Fibroblast of gingiva (primary cell): ENCODE measurements around the gene AMER3.

Experiments
- DNase-seq: peaks from one replicate; pipeline ENCODE4 v3.0.0-alpha.2; 2011; ENCODE audit warnings: low read depth

Gene AMER3

GRCh38 chr2:130778781-130779180 is 23.4 kb downstream of the AMER3 start:
- no peak for DNase-seq

GRCh38 chr2:130785466-130786055 is 30.2 kb downstream of the AMER3 start:
- no peak for DNase-seq

GRCh38 chr2:130786076-130786475 is 30.7 kb downstream of the AMER3 start:
- no peak for DNase-seq

- no peak for DNase-seq
These were observed 32.5 kb downstream of the AMER3 start for GRCh38 chr2:130787841-130788240.

DNA sequence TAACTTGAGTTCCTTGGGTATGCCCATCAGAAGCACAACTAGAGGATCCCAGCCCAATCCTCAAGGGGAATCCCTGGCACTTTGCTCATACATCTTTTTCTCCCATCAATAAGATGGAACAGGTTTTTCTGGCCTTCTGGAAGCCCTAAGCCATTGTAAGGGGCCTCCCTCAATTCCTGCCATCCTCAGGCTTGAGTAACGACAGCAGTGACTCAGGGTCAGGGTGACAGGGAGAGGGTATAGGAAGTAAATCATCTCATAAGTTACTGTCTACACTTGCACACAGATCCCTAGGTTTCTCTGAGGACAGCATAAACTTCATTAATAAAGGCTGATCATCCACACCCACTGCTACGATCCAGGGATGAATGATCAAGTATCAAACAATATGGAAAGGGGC is 35.0 kb downstream of the AMER3 start:
- no peak for DNase-seq

GRCh38 chr2:130790804-130791616 is 35.7 kb downstream of the AMER3 start:
- no peak for DNase-seq

GRCh38 chr2:130791617-130791939 is 36.2 kb downstream of the AMER3 start:
- no peak for DNase-seq

GRCh38 chr2:130795431-130795830 is 40.1 kb downstream of the AMER3 start:
- no peak for DNase-seq

DNA sequence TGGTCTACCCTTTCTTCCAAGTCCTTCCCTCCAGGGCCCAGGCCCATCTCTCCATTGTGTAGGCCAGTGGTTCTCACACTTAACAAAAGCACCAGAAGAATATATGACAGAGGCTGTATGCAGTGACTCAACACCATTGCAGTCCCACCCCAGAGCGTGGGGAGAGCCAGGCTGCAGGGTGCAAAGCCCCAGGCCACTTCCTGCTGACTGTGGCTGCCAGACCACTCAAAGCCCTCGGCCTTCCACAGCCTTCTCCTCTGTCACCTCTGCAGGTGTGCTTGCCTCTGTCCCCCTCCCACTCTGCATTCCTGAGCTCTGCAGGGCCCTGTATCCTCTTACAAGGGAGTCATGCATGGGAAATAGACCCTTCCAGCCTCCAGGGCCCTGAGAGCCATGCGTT is 41.0 kb downstream of the AMER3 start:
- DNase-seq: no peak

DNA sequence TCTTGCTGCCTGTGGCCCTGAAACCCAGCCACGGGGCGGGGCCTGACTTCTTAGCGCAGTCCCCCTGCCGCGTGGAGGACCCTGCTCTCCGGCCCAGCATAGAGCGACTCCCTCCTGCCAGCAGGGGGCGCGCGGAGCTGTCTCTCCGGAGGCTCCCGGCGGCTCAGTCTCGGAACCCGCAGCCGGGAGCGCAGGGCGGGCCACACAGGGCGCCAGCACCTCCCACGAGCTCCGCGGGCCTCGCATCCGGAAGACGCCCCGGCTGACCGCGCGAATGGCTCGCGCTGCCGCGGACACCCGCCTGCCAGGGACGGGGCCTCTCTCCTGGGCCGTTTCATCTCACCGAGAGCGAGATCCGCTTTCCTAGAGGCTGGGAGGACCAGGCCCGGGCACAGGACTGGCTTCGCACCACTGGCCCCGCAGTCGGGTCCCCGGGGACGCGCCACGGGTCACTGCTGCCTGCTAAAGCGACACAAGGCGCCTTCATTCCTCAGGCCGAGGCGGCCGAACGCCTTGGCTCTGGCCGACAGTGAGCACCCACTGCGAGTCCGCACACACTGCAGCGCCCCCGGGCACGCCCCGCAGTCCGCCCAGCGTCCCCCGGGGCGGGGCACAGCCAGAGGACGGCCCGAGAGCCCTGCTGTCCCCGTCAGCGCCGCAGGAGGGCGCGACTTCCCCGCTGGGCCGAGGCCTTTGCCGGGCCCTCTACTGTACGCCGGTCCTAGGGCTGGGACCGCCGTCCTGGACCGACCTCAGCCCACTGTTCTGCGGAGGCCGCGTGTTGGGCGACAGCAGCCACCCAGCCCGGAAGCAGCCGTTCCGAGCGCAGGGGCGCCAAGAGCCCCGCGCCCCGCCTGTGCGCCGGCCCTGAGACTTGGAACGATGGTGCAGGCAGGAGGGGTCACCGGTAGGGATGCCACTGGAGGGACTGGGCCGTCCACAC is 42.4 kb downstream of the AMER3 start:
- DNase-seq: peak; percentile 76

DNA sequence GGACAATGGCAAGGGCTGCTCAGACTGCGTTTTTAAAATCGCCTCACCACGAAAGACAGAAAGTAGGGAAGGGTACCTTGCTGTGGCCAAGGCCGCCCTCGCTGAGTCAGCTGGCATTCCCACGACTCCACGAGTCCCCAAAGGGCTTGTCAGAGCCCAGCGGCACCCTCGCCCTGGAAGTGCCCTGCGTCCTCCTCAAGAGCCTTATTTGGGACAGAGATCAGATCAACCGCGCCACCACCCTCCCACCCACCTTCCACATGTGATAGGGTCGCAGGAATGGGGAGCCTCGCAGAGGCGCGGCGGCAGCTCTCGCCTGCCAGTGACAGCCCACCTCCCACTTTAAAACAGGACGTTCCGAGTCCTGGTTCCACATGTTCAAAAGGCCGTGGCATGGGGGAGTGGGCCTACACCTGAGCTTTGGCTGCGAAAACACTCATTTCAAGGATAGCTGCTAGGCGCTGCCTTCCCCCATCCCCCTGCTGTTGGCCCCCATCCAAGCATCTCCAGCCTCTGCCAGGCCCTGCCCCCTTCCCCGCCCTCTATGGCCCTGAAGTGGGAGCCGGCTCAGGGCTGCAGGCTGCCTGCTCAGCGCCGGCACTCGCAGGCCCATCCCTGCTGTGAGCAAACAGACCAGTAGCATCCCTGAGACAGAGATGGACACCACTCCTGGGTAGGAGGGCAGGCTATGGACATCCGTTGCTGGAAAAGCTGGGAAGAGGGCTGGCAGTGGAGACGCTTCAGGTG is 43.3 kb downstream of the AMER3 start:
- no peak for DNase-seq

DNA sequence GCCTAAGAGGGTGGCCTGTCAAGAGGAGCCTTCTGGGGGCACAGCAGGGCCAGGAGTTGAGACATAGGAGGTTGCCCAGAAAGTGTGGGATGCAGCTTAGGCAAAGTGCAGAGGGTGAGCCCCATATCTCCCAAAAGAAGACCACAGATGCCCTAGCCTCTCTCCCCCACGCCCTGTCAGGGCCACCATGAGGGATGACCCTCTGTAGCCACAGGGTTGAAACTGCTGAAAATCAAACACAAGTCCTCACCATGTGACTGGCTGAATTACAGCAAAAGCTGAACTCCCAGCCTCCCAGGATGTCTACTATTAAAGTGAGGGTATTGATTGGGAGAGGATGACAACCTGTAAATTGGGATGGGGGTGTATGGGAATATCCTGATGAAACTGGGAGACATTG is 44.0 kb downstream of the AMER3 start:
- no peak for DNase-seq

DNA sequence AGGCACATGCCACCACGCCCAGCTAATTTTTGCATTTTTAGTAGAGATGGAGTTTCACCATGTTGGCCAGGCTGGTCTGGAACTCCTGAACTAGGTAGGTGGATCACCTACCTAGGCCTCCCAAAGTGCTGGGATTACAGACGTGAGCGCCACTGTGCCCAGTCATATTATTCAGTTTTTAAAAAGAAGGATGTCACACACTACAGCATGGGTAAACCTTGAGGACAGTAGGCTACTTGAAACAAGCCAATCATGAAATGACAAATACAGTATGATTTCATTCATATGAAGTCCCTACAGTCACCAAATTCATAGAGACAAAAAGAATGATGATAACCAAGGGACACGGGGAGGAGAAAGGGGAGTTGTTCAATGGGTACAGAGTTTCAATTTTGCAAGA is 50.3 kb downstream of the AMER3 start:
- DNase-seq: no peak

GRCh38 chr2:130806370-130806769 is 51.0 kb downstream of the AMER3 start:
- no peak for DNase-seq

GRCh38 chr2:130807659-130808385 is 52.5 kb downstream of the AMER3 start:
- no peak for DNase-seq

DNA sequence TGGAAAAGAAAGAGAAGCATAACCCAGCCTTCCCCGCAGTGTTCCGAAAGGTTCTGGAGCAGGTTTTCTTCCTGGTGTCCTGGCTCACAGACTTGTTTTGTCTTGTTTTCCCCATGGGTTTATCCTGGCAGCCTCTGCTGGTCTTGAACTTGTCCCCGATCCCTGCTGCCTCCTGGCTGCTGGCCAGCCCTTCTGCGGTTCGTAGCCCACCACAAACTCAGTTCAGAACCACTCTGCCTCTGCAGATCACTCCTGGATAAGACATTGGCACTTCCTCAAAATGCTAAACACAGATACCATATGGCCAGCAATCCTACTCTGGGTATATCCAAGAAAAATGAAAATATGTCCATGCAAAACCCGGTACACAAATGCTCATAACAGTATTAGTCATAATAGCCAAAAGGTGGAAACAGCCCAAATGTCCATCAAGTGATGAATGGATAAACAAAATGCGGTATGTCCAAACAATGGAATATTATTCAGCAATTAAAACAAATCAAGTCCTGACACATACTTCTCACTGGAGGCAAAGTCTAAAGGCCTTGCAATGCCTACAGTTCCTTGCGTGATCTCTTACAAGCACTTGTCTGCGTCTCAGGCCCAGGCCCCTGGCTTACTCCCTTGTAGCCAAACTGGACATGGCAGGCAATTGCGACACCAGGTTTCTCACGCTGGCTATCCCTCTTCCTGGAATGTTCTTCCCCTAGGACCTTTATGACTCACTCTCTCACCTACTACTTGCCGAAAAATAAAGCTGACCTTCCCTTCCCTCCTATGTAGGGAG is 53.3 kb downstream of the AMER3 start:
- no peak for DNase-seq

DNA sequence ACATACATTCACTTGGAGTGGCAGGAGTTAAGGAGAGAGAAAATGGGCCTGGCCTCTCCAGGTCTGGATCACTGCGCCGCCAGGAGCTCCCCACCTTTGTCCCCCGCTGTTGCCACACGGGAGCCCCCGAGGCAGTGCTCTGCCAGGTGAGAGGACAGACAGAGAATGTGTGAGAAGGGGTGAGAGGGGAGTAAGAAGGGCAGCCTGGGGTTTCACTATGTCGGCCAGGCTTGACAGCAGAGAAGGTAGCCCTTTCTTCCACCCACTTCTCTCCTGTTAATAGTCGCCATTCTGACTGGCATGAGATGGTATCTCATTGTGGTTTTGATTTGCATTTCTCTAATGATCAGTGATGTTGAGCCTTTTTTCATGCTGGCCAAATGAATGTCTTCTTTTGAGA is 55.1 kb downstream of the AMER3 start:
- no peak for DNase-seq

- DNase-seq: no peak
These were observed 58.4 kb downstream of the AMER3 start for GRCh38 chr2:130813722-130814121.

- no peak for DNase-seq
These were observed 59.8 kb downstream of the AMER3 start for GRCh38 chr2:130814931-130815680.
